ENCODE measurements around the gene FRAT1.

FRAT1 gene

GRCh38 chr10:97291357-97292096, 27.5 kb upstream of the FRAT1 start:
- Histone ChIP-seq H3K4me3 (ENCODE audit: severe bottlenecking) (peak overlapping the region; percentile 82), H3K36me3 (ENCODE audit: low read depth) (peaks cover 10% of the 10 kb centered on the region), H3K27me3 (ENCODE audit: insufficient read depth, poor library complexity, severe bottlenecking) (no peaks in the 10 kb centered on the region), H3K4me1 (ENCODE audit: insufficient read depth, poor library complexity, severe bottlenecking) (no peaks in the 10 kb centered on the region), H3K27ac (ENCODE audit: poor library complexity, severe bottlenecking) (peak overlapping the region; percentile 87), H3K9me3 (ENCODE audit: severe bottlenecking) (no peaks in the 10 kb centered on the region)
- ATAC-seq (ENCODE audit: low read depth): peak; percentile 1; the same call in 2 of the 3 replicates
- TF ChIP-seq, protein P1, sequence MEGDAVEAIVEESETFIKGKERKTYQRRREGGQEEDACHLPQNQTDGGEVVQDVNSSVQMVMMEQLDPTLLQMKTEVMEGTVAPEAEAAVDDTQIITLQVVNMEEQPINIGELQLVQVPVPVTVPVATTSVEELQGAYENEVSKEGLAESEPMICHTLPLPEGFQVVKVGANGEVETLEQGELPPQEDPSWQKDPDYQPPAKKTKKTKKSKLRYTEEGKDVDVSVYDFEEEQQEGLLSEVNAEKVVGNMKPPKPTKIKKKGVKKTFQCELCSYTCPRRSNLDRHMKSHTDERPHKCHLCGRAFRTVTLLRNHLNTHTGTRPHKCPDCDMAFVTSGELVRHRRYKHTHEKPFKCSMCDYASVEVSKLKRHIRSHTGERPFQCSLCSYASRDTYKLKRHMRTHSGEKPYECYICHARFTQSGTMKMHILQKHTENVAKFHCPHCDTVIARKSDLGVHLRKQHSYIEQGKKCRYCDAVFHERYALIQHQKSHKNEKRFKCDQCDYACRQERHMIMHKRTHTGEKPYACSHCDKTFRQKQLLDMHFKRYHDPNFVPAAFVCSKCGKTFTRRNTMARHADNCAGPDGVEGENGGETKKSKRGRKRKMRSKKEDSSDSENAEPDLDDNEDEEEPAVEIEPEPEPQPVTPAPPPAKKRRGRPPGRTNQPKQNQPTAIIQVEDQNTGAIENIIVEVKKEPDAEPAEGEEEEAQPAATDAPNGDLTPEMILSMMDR (IDR thresholded peaks at IDR 0.05; ENCODE audit: poor library complexity, severe bottlenecking): no peak
- no peak for DNase-seq (ENCODE audit: low spot score)

DNA sequence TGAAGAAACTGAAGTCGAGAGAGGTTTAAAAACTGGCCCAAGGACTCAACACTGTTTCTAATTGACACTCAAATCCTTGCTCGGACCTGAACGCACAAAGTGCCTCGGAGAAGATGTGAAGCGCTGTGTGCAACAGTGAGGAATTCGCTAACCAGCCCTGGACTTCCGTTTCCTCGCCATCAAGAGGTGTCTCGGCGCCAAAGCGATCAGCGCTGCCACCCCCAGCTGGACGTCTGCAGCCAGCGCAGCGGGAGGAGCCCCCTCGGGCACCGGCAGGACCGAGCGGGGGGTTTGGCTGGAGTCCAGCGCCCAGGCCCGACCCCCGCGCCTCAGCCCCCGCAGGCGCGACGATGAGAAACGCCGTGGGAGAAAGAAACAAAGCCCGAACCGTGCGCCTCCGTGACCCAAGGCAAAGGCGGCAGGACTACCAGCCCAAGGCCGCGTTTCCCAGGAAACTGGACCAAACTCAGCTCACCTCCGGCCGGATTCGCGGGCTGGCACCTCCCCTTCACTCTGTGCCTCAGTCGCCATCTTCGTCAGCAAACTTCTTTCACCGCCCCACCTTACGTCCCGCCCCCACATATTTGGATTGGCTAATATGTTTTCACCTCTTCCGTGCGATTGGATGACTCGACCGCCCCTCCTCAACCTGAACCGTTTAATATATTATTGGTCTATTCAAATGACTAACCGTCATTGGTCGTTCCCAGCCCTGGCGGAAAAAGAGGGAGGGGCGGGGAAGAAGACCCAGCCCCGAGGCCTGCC, 26.8 kb upstream of the FRAT1 start, which contains the start of gene ARHGAP19:
Gene ARHGAP19 (minus strand): TSS at position 541 of the 765 bp plus-strand sequence. CDS start 10 bp downstream, at position 531.
- peak; percentile 95 for DNase-seq (ENCODE audit: low spot score)
- peak; percentile 95 for ATAC-seq (ENCODE audit: low read depth)
- TF ChIP-seq, protein P1 (IDR thresholded peaks at IDR 0.05; ENCODE audit: poor library complexity, severe bottlenecking): peak; percentile 42

DNA sequence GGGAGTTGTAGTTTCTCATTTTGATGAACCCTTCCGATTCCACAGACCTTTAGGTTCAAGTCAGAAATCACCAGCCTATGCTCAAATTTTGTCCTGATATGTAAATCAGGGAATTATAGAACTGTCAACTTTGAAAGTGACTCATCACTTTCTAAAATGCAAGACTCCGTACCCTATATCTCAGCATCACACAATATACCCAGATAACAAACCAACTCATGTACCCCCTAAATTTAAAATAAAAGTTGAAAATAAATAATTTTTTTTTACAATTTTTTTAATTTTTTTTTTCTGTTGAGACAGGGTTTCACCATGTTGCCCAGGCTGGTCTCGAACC, 26.2 kb upstream of the FRAT1 start:
- peak overlapping the region; percentile 11 for H3K4me3 ChIP-seq (ENCODE audit: severe bottlenecking)
- no peak for ATAC-seq (ENCODE audit: low read depth)
- peak overlapping the region; percentile 87 for H3K27ac ChIP-seq (ENCODE audit: poor library complexity, severe bottlenecking)

More for the DNA sequence above, 26.8 kb upstream of the FRAT1 start, which contains the start of gene ARHGAP19:
- peak within 1 kb of the TSS; percentile 82 for H3K4me3 ChIP-seq (ENCODE audit: severe bottlenecking)
- H3K27ac ChIP-seq (ENCODE audit: poor library complexity, severe bottlenecking): peak within 1 kb of the TSS; percentile 87
- no peaks in the 10 kb centered on the region for H3K9me3 ChIP-seq (ENCODE audit: severe bottlenecking)
- no peaks in the 10 kb centered on the region for H3K27me3 ChIP-seq (ENCODE audit: insufficient read depth, poor library complexity, severe bottlenecking)
- peaks cover 10% of the 10 kb centered on the region for H3K36me3 ChIP-seq (ENCODE audit: low read depth)
- H3K4me1 ChIP-seq (ENCODE audit: insufficient read depth, poor library complexity, severe bottlenecking): no peaks in the 10 kb centered on the region

GRCh38 chr10:97297556-97298222, 21.4 kb upstream of the FRAT1 start:
- H3K9me3 ChIP-seq (ENCODE audit: severe bottlenecking): no peaks in the 10 kb centered on the region
- no peaks in the 10 kb centered on the region for H3K4me1 ChIP-seq (ENCODE audit: insufficient read depth, poor library complexity, severe bottlenecking)
- H3K4me3 ChIP-seq (ENCODE audit: severe bottlenecking): no peak overlapping the region
- H3K27me3 ChIP-seq (ENCODE audit: insufficient read depth, poor library complexity, severe bottlenecking): no peaks in the 10 kb centered on the region
- H3K27ac ChIP-seq (ENCODE audit: poor library complexity, severe bottlenecking): no peak overlapping the region
- TF ChIP-seq, protein P1 (IDR thresholded peaks at IDR 0.05; ENCODE audit: poor library complexity, severe bottlenecking): no peak
- DNase-seq (ENCODE audit: low spot score): no peak
- H3K36me3 ChIP-seq (ENCODE audit: low read depth): no peaks in the 10 kb centered on the region
- ATAC-seq (ENCODE audit: low read depth): no peak

More for the DNA sequence above, 26.2 kb upstream of the FRAT1 start:
- TF ChIP-seq, protein P1 (IDR thresholded peaks at IDR 0.05; ENCODE audit: poor library complexity, severe bottlenecking): no peak
- Histone ChIP-seq H3K36me3 (ENCODE audit: low read depth) (peaks cover 4% of the 10 kb centered on the region), H3K27me3 (ENCODE audit: insufficient read depth, poor library complexity, severe bottlenecking) (no peaks in the 10 kb centered on the region), H3K9me3 (ENCODE audit: severe bottlenecking) (no peaks in the 10 kb centered on the region), H3K4me1 (ENCODE audit: insufficient read depth, poor library complexity, severe bottlenecking) (no peaks in the 10 kb centered on the region)
- no peak for DNase-seq (ENCODE audit: low spot score)
